BLaER1 (cell line): ENCODE measurements around the gene CLIC1.

Experiments used
- H3K27ac ChIP-seq: shearing (Covaris generic); formaldehyde crosslinking; 2 replicates; pipeline ENCODE4 v1.8.1; 2022
- H3K27me3 ChIP-seq: shearing (Covaris generic); formaldehyde crosslinking; 2 replicates; pipeline ENCODE4 v1.8.1; 2022
- H3K36me3 ChIP-seq: shearing (Covaris generic); formaldehyde crosslinking; 2 replicates; pipeline ENCODE4 v1.8.1; 2022
- H3K4me1 ChIP-seq: shearing (Covaris generic); formaldehyde crosslinking; 2 replicates; pipeline ENCODE4 v1.8.1; 2022
- H3K4me2 ChIP-seq: shearing (Covaris generic); formaldehyde crosslinking; 2 replicates; pipeline ENCODE4 v1.8.1; 2022
- H3K4me3 ChIP-seq: shearing (Covaris generic); formaldehyde crosslinking; 2 replicates; pipeline ENCODE4 v1.8.1; 2022
- H3K9ac ChIP-seq: shearing (Covaris generic); formaldehyde crosslinking; 2 replicates; pipeline ENCODE4 v1.8.1; 2022
- H3K9me3 ChIP-seq: shearing (Covaris generic); formaldehyde crosslinking; 2 replicates; pipeline ENCODE4 v1.8.1; 2022
- H4K20me1 ChIP-seq: shearing (Covaris generic); formaldehyde crosslinking; 2 replicates; pipeline ENCODE4 v1.8.1; 2022
- Cebpa-rat ChIP-seq: shearing (Covaris generic); IDR thresholded peaks from 2 replicates; pipeline ENCODE4 v1.8.1; 2022

The CLIC1 gene

DNA sequence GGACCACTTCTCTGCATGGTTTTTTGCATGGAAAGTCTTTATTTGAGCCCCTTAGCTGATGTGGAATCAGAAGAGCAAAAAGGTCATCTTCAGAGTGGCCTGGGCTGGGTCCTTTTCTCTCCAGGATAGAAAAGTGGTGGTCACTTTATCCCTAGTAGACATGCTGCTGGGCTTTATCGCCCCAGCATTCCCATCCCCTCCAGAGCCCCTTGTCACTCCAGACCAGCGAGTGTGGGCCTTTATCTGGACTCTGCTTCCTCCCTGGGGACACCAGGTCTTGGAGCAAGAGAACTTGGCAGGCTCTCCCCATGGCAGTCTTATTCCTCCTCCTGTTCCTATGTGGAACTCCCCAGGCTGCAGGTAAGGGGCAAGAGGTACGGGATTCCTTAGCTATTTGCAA lies 29.7 kb downstream of the CLIC1 start, which contains the start of gene LY6G6F:
LY6G6F (plus strand) TSS at position 268 of the 400 bp plus-strand sequence; CDS start at position 309, 41 bp downstream.
- Histone ChIP-seq H3K4me3 (no peak within 1 kb of the TSS), H3K9ac (no peak within 1 kb of the TSS), H3K9me3 (no peaks in the 10 kb centered on the region), H3K36me3 (0 out of 2 replicates have a peak, but pooled peaks cover under 1% of the 10 kb centered on the region), H4K20me1 (peaks cover 5% of the 10 kb centered on the region), H3K4me1 (peaks cover 62% of the 10 kb centered on the region), H3K4me2 (peak within 1 kb of the TSS; percentile 33), H3K27me3 (no peaks in the 10 kb centered on the region), H3K27ac (no peak within 1 kb of the TSS)
- no peak for TF ChIP-seq Cebpa-rat

- Histone ChIP-seq H3K27ac (no peak overlapping the region), H3K4me2 (no peak overlapping the region)
Measured at GRCh38 chr6:31705931-31706330, 30.4 kb downstream of the CLIC1 start.

DNA sequence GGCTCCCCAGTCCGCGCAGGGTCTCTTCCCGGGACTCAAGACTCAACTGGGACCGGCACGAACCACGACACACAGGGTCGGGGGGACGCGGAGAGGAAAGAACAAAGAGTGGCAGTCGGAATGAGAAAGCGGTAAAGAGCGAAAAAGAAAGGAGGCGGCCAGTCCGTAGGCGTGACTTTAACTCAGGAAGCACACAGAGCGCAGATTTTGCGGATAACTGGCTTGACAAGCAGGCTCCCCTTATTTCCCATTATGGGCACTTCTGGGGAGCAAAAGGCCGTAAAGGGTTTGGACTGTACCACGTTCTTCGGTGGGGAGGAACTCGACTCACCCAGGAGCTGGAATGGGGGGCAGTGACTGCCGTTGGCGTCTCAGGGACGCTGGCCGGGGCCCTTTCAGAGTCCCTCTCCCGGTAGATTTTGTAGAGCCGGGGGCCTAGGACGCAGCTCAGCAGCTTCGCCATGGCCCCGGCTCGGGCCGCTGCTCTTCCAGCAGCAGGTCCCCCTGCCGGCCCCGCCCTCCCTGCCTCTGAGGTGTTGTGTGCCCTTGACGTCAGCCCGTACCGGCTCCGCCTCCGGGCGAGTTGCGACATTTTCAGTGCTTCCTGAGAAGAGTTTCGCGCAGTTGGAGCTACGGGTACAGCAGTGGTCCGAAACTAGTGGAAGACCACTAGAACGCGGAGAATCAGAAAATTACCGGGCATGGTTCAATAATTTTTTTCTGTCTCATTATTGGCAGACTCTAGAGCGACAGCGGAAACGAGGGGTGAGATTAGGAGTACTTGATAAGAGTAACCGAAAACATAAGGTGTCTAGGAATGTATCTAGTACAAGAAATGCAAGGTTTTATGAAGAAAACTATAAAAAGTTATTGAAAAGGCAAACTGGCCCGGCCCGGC lies 33.3 kb downstream of the CLIC1 start, which contains the start of gene ABHD16A:
ABHD16A (minus strand) TSS at position 506 of the 898 bp plus-strand sequence; CDS start at position 463, 43 bp downstream.
- Histone ChIP-seq H3K4me2 (peak within 1 kb of the TSS; percentile 91), H3K9ac (peak within 1 kb of the TSS; percentile 92), H3K27ac (peak within 1 kb of the TSS; percentile 91)

More at GRCh38 chr6:31705931-31706330, 30.4 kb downstream of the CLIC1 start:
- Histone ChIP-seq H3K36me3 (peaks cover 7% of the 10 kb centered on the region), H3K9me3 (no peaks in the 10 kb centered on the region), H3K4me1 (peaks cover 62% of the 10 kb centered on the region), H3K9ac (no peak overlapping the region), H4K20me1 (peaks cover 10% of the 10 kb centered on the region), H3K4me3 (no peak overlapping the region), H3K27me3 (no peaks in the 10 kb centered on the region)
- no peak for TF ChIP-seq Cebpa-rat

GRCh38 chr6:31702405-31702818 lies 33.9 kb downstream of the CLIC1 start:
- Histone ChIP-seq H3K36me3 (peaks cover 35% of the 10 kb centered on the region), H3K27ac (peak overlapping the region; percentile 91), H3K9me3 (no peaks in the 10 kb centered on the region), H3K4me2 (peak overlapping the region; percentile 91), H3K4me1 (peaks cover 42% of the 10 kb centered on the region), H3K4me3 (peak overlapping the region; percentile 83), H3K27me3 (no peaks in the 10 kb centered on the region), H3K9ac (peak overlapping the region; percentile 92), H4K20me1 (peaks cover 10% of the 10 kb centered on the region)
- no peak for TF ChIP-seq Cebpa-rat

More for the DNA sequence above, 33.3 kb downstream of the CLIC1 start, which contains the start of gene ABHD16A:
- no peaks in the 10 kb centered on the region for H3K9me3 ChIP-seq
- H3K4me1 ChIP-seq: peaks cover 45% of the 10 kb centered on the region
- peaks cover 30% of the 10 kb centered on the region for H3K36me3 ChIP-seq
- peak within 1 kb of the TSS; percentile 83 for H3K4me3 ChIP-seq
- peak; percentile 100 for TF ChIP-seq Cebpa-rat
- no peaks in the 10 kb centered on the region for H3K27me3 ChIP-seq
- H4K20me1 ChIP-seq: peaks cover 10% of the 10 kb centered on the region

DNA sequence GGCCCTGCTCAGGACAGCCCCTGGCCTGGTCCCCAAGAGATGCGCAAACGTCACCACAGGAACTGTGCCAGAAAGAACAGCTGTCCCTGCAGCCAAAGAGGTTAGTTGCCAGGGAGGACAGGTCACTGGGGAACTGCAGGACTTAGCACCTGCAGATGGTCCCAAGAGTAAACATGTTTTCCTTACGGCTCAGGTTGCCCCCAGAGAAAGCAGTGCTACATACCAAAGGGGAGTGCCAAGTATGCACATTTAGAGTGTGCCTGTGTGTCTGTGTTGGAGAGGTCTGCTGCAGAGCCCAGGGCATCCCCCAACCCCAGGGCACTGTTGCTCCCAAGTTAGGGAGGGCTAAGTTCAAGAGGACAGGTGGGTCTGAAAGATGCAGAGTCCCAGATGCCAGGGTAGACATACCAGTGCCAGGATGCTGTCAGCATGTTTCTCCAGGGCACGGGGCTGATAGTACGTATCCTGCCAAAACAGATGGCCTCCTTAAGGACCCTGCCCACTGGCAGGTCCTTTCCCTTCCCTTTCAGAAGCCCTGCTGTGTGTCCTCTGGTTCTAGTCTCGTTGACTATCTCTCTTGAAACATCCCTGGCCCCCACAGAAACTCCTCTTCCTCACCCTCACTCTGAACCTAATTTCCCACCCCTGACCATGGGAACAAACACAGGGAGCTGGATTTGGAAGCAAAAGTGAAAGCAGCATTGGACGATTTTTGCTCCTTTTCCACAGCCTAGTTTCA lies 34.5 kb downstream of the CLIC1 start:
- no peaks in the 10 kb centered on the region for H3K9me3 ChIP-seq
- TF ChIP-seq Cebpa-rat: no peak
- peak overlapping the region; percentile 92 for H3K9ac ChIP-seq
- H3K27me3 ChIP-seq: no peaks in the 10 kb centered on the region
- H3K4me1 ChIP-seq: peaks cover 36% of the 10 kb centered on the region
- peak overlapping the region; percentile 83 for H3K4me3 ChIP-seq
- peak overlapping the region; percentile 91 for H3K27ac ChIP-seq
- peak overlapping the region; percentile 91 for H3K4me2 ChIP-seq
- peaks cover 12% of the 10 kb centered on the region for H4K20me1 ChIP-seq
- H3K36me3 ChIP-seq: peaks cover 40% of the 10 kb centered on the region

GRCh38 chr6:31700740-31701401 lies 35.5 kb downstream of the CLIC1 start:
- Histone ChIP-seq H3K36me3 (peaks cover 50% of the 10 kb centered on the region), H3K27ac (no peak overlapping the region), H4K20me1 (peaks cover 14% of the 10 kb centered on the region), H3K9ac (no peak overlapping the region), H3K9me3 (no peaks in the 10 kb centered on the region), H3K4me2 (peak overlapping the region; percentile 91), H3K4me3 (no peak overlapping the region), H3K4me1 (peaks cover 31% of the 10 kb centered on the region), H3K27me3 (no peaks in the 10 kb centered on the region)
- no peak for TF ChIP-seq Cebpa-rat

- H3K36me3 ChIP-seq: peaks cover 83% of the 10 kb centered on the region
- H3K27me3 ChIP-seq: no peaks in the 10 kb centered on the region
- H3K4me3 ChIP-seq: no peak overlapping the region
- peaks cover 23% of the 10 kb centered on the region for H3K4me1 ChIP-seq
- H4K20me1 ChIP-seq: peaks cover 14% of the 10 kb centered on the region
- no peak for TF ChIP-seq Cebpa-rat
- H3K9ac ChIP-seq: no peak overlapping the region
- H3K27ac ChIP-seq: no peak overlapping the region
- no peaks in the 10 kb centered on the region for H3K9me3 ChIP-seq
- H3K4me2 ChIP-seq: no peak overlapping the region
Measured at GRCh38 chr6:31697555-31697954, 38.8 kb downstream of the CLIC1 start.

- no peaks in the 10 kb centered on the region for H3K27me3 ChIP-seq
- H3K27ac ChIP-seq: no peak overlapping the region
- H3K4me2 ChIP-seq: no peak overlapping the region
- peaks cover 7% of the 10 kb centered on the region; the same call in 1 of the 2 replicates for H3K4me1 ChIP-seq
- H3K36me3 ChIP-seq: peaks cover 94% of the 10 kb centered on the region
- TF ChIP-seq Cebpa-rat: no peak
- no peak overlapping the region for H3K4me3 ChIP-seq
- no peak overlapping the region for H3K9ac ChIP-seq
- peaks cover 5% of the 10 kb centered on the region; the same call in 1 of the 2 replicates for H4K20me1 ChIP-seq
- H3K9me3 ChIP-seq: no peaks in the 10 kb centered on the region
Measured at GRCh38 chr6:31693535-31693934, 42.8 kb downstream of the CLIC1 start.

GRCh38 chr6:31692886-31693285 lies 43.4 kb downstream of the CLIC1 start:
- no peak for TF ChIP-seq Cebpa-rat
- peaks cover 6% of the 10 kb centered on the region; the same call in 1 of the 2 replicates for H3K4me1 ChIP-seq
- H3K9me3 ChIP-seq: no peaks in the 10 kb centered on the region
- H3K27ac ChIP-seq: no peak overlapping the region
- H3K9ac ChIP-seq: no peak overlapping the region
- peaks cover 5% of the 10 kb centered on the region; the same call in 1 of the 2 replicates for H4K20me1 ChIP-seq
- H3K27me3 ChIP-seq: no peaks in the 10 kb centered on the region
- H3K4me2 ChIP-seq: no peak overlapping the region
- peaks cover 99% of the 10 kb centered on the region for H3K36me3 ChIP-seq
- H3K4me3 ChIP-seq: no peak overlapping the region
